HL-60 (cell line): ENCODE measurements around the gene SP110.

Experiments
- DNase-seq, 2 experiments: peaks; one replicate each; pipeline ENCODE4 v3.0.0-alpha.2; 2010 to 2020; ENCODE audit warnings: low read depth in 1 of 2, low spot score in 1 of 2
- H3K27ac ChIP-seq: fragments of 250-450 bp; sonication (Bioruptor Pico); replicated peaks from 2 replicates; pipeline ENCODE4 v1.5.1; 2020; ENCODE audit warnings: mild to moderate bottlenecking, moderate library complexity
- H3K27me3 ChIP-seq: fragments of 250-450 bp; sonication (Bioruptor Pico); 2 replicates; pipeline ENCODE4 v1.5.1; 2021; ENCODE audit warnings: mild to moderate bottlenecking, moderate library complexity; ENCODE audit not compliant: insufficient read depth, poor library complexity, severe bottlenecking
- H3K4me3 ChIP-seq: replicated peaks from 2 replicates; pipeline ENCODE4 v1.5.1; 2011; ENCODE audit warnings: mild to moderate bottlenecking, control low read depth, low read length; ENCODE audit not compliant: insufficient read depth
- GABPA ChIP-seq: IDR thresholded peaks from 2 replicates; pipeline ENCODE4 v1.6.1; 2012; ENCODE audit warnings: low read depth
- POLR2AphosphoS5 ChIP-seq: IDR thresholded peaks from 2 replicates; pipeline ENCODE4 v1.6.1; 2012; ENCODE audit warnings: low read depth
- SPI1 ChIP-seq: IDR thresholded peaks from 2 replicates; pipeline ENCODE4 v1.6.1; 2012; ENCODE audit warnings: low read depth, mild to moderate bottlenecking, borderline replicate concordance
- TF ChIP-seq, protein P1 (sequence below): IDR thresholded peaks from 2 replicates; pipeline ENCODE4 v1.6.1; 2012; ENCODE audit warnings: low read depth; ENCODE audit not compliant: insufficient replicate concordance
- TF ChIP-seq, protein P2 (sequence below): IDR thresholded peaks from one replicate; pipeline ENCODE4 v1.5.1; 2011; ENCODE audit warnings: low read length, control low read depth, inconsistent platforms; ENCODE audit not compliant: insufficient read depth

Gene SP110

GRCh38 chr2:230244211-230244610, 24.4 kb upstream of the SP110 start:
- H3K27ac ChIP-seq, result no peak overlapping the region
- no peak for TF ChIP-seq GABPA
- no peak for TF ChIP-seq POLR2AphosphoS5
- no peak for TF ChIP-seq SPI1
- TF ChIP-seq, protein P1, sequence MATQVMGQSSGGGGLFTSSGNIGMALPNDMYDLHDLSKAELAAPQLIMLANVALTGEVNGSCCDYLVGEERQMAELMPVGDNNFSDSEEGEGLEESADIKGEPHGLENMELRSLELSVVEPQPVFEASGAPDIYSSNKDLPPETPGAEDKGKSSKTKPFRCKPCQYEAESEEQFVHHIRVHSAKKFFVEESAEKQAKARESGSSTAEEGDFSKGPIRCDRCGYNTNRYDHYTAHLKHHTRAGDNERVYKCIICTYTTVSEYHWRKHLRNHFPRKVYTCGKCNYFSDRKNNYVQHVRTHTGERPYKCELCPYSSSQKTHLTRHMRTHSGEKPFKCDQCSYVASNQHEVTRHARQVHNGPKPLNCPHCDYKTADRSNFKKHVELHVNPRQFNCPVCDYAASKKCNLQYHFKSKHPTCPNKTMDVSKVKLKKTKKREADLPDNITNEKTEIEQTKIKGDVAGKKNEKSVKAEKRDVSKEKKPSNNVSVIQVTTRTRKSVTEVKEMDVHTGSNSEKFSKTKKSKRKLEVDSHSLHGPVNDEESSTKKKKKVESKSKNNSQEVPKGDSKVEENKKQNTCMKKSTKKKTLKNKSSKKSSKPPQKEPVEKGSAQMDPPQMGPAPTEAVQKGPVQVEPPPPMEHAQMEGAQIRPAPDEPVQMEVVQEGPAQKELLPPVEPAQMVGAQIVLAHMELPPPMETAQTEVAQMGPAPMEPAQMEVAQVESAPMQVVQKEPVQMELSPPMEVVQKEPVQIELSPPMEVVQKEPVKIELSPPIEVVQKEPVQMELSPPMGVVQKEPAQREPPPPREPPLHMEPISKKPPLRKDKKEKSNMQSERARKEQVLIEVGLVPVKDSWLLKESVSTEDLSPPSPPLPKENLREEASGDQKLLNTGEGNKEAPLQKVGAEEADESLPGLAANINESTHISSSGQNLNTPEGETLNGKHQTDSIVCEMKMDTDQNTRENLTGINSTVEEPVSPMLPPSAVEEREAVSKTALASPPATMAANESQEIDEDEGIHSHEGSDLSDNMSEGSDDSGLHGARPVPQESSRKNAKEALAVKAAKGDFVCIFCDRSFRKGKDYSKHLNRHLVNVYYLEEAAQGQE, result no peak
- TF ChIP-seq, protein P2, sequence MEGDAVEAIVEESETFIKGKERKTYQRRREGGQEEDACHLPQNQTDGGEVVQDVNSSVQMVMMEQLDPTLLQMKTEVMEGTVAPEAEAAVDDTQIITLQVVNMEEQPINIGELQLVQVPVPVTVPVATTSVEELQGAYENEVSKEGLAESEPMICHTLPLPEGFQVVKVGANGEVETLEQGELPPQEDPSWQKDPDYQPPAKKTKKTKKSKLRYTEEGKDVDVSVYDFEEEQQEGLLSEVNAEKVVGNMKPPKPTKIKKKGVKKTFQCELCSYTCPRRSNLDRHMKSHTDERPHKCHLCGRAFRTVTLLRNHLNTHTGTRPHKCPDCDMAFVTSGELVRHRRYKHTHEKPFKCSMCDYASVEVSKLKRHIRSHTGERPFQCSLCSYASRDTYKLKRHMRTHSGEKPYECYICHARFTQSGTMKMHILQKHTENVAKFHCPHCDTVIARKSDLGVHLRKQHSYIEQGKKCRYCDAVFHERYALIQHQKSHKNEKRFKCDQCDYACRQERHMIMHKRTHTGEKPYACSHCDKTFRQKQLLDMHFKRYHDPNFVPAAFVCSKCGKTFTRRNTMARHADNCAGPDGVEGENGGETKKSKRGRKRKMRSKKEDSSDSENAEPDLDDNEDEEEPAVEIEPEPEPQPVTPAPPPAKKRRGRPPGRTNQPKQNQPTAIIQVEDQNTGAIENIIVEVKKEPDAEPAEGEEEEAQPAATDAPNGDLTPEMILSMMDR, result no peak
- no peaks in the 10 kb centered on the region for H3K27me3 ChIP-seq
- H3K4me3 ChIP-seq, result no peak overlapping the region
- no peak for DNase-seq

DNA sequence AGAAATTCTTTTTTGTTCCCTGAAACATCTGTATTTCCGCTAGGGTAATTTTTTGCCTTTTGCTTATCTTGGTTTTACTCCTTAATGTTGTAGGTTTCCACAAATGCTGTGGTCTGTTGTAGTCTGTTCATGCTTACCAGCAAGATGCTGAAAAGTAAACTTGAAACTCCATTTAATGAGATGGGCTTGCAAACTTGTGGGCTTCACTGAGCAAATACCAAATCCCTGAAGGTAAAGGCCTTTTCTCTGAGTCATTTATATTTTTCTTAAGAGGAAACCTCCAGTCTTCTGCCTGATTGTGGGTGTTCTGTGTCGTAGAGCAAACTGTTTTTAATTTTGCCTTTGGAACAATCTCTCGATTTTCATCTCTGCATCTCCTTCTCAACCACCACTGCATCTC, 15.1 kb upstream of the SP110 start:
- Histone ChIP-seq H3K27me3 (no peaks in the 10 kb centered on the region), H3K27ac (no peak overlapping the region), H3K4me3 (no peak overlapping the region)
- TF ChIP-seq GABPA (no peak), POLR2AphosphoS5 (no peak), SPI1 (no peak)
- TF ChIP-seq, protein P2, result no peak
- TF ChIP-seq, protein P1, result no peak
- no peak for DNase-seq

GRCh38 chr2:230234122-230234722, 14.4 kb upstream of the SP110 start:
- no peaks in the 10 kb centered on the region for H3K27me3 ChIP-seq
- no peak overlapping the region for H3K4me3 ChIP-seq
- DNase-seq, result no peak
- TF ChIP-seq POLR2AphosphoS5 (no peak), GABPA (no peak), SPI1 (no peak)
- TF ChIP-seq, protein P2, result no peak
- TF ChIP-seq, protein P1, result no peak
- no peak overlapping the region for H3K27ac ChIP-seq
